Measurements from ENCODE around the gene MYT1. TPM values are rescaled to one million over a fixed set of nuclear protein-coding genes. Genes with fewer than 3 reads are reported as not detected.

The MYT1 gene
- total RNA-seq, 2 donors from 2014 or later: 2.4 to 4.5 TPM

DNA sequence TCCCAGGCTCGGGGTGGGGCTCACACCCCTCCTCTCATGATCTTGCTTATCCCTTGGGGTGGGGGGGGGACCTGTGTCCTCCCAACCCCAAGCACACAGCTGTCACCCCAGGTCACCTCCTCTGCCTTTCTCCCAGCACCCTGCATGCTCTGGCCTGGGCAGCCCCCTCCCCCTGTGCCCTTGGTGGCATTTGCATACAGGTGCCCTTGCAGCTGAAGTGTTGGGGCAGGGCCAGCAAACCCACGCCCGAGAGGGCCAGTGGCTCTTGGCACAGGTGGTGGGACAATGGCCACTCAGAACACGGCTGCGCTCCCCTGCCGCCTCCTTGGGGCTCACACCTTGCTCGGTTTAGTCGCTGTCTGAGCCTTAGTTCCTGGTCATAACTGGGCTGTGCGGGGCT lies 11.3 kb upstream of the MYT1 start:
- Mint-ChIP-seq H3K4me1 (peaks cover 5% of the 10 kb centered on the region), H3K27me3 (ENCODE audit: insufficient read depth) (no peaks in the 10 kb centered on the region), H3K27ac (no peak overlapping the region), H3K36me3 (ENCODE audit: low read depth) (no peaks in the 10 kb centered on the region), H3K9me3 (no peaks in the 10 kb centered on the region), H3K4me3 (no peak overlapping the region)
- no peak overlapping the region for H3K9ac ChIP-seq (ENCODE audit: extremely low read depth, low read length, poor library complexity, severe bottlenecking)
- no peaks in the 10 kb centered on the region for H3K9me3 ChIP-seq (ENCODE audit: control insufficient read depth, low read length)
- no peak for DNase-seq
- H3K4me1 ChIP-seq (ENCODE audit: control insufficient read depth, insufficient read depth, low read length): no peaks in the 10 kb centered on the region
- H3K27ac ChIP-seq (ENCODE audit: low read depth, low read length): no peak overlapping the region
- no peaks in the 10 kb centered on the region for H3K27me3 ChIP-seq (ENCODE audit: control insufficient read depth, insufficient read depth, low read length, poor library complexity, severe bottlenecking)
- 94 to 97% methylated on average over 9 of the region's 9 CpGs for WGBS, 2 experiments (ENCODE audit: insufficient coverage in 1 of 2, insufficient read length in 1 of 2)
- H3K4me3 ChIP-seq (ENCODE audit: low read length): no peak overlapping the region
- no peaks in the 10 kb centered on the region for H3K36me3 ChIP-seq (ENCODE audit: control insufficient read depth, insufficient read depth, low read length)
- no peak for TF ChIP-seq CTCF (conservative IDR thresholded peaks at IDR 0.05)

GRCh38 chr20:64153410-64153809 lies 10.8 kb upstream of the MYT1 start:
- no peak for DNase-seq
- Mint-ChIP-seq H3K4me1 (peaks cover 5% of the 10 kb centered on the region), H3K4me3 (no peak overlapping the region), H3K27ac (no peak overlapping the region), H3K27me3 (ENCODE audit: insufficient read depth) (no peaks in the 10 kb centered on the region), H3K9me3 (no peaks in the 10 kb centered on the region), H3K36me3 (ENCODE audit: low read depth) (no peaks in the 10 kb centered on the region)
- Histone ChIP-seq H3K4me3 (ENCODE audit: low read length) (no peak overlapping the region), H3K27me3 (ENCODE audit: control insufficient read depth, insufficient read depth, low read length, poor library complexity, severe bottlenecking) (no peaks in the 10 kb centered on the region), H3K9me3 (ENCODE audit: control insufficient read depth, low read length) (no peaks in the 10 kb centered on the region), H3K27ac (ENCODE audit: low read depth, low read length) (no peak overlapping the region), H3K4me1 (ENCODE audit: control insufficient read depth, insufficient read depth, low read length) (no peaks in the 10 kb centered on the region), H3K9ac (ENCODE audit: extremely low read depth, low read length, poor library complexity, severe bottlenecking) (no peak overlapping the region), H3K36me3 (ENCODE audit: control insufficient read depth, insufficient read depth, low read length) (no peaks in the 10 kb centered on the region)
- no peak for TF ChIP-seq CTCF (conservative IDR thresholded peaks at IDR 0.05)
- 65 to 100% methylated on average over 1 to 2 of the region's 2 CpGs for WGBS, 2 experiments (ENCODE audit: insufficient coverage in 1 of 2, insufficient read length in 1 of 2)

DNA sequence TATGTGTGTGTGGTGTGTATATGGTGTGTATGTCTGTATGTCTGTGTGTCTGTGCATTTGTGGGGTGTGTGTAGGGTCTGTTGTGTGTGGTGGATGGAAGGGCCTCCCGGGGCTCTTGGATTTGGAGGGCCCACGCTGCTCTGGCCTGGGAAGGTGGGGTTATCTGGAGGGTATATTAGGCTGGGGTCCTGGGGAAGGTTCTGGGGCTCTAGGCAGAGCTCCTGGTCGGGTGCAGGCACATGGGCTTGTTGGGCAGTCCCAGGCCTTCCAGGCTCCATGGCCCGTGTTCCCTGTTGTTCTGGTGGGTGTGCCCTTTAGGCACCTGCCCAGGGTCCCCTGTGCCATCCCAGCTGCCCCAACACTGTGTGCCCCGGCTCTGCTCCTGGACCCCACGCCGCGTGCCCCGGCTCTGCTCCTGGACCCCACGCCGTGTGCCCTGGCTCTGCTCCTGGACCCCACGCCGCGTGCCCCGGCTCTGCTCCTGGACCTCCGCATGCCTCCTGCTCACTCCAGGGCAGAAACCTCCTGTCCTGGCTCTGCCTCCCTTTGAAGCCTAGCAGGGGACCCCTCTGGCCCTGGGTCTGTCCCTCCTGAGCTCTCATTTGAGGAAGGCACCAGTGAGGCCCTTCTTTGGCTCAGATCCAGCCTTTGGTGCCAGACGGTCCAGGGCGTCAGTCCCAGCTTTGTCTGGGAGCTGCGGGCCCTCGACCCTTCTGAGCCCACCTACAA lies 10.2 kb upstream of the MYT1 start:
- Histone ChIP-seq H3K4me3 (ENCODE audit: low read length) (no peak overlapping the region), H3K27me3 (ENCODE audit: control insufficient read depth, insufficient read depth, low read length, poor library complexity, severe bottlenecking) (no peaks in the 10 kb centered on the region), H3K36me3 (ENCODE audit: control insufficient read depth, insufficient read depth, low read length) (no peaks in the 10 kb centered on the region), H3K9ac (ENCODE audit: extremely low read depth, low read length, poor library complexity, severe bottlenecking) (no peak overlapping the region), H3K9me3 (ENCODE audit: control insufficient read depth, low read length) (no peaks in the 10 kb centered on the region), H3K27ac (ENCODE audit: low read depth, low read length) (no peak overlapping the region), H3K4me1 (ENCODE audit: control insufficient read depth, insufficient read depth, low read length) (no peaks in the 10 kb centered on the region)
- Mint-ChIP-seq H3K9me3 (no peaks in the 10 kb centered on the region), H3K27me3 (ENCODE audit: insufficient read depth) (no peaks in the 10 kb centered on the region), H3K27ac (no peak overlapping the region), H3K4me1 (peaks cover 8% of the 10 kb centered on the region), H3K36me3 (ENCODE audit: low read depth) (no peaks in the 10 kb centered on the region), H3K4me3 (no peak overlapping the region)
- no peak for DNase-seq
- no peak for TF ChIP-seq CTCF (conservative IDR thresholded peaks at IDR 0.05)
- WGBS, 2 experiments (ENCODE audit: insufficient coverage in 1 of 2, insufficient read length in 1 of 2): 94 to 95% methylated on average over 18 to 20 of the region's 20 CpGs

Data from endodermal cell (in vitro differentiated cells).